Endodermal cell (in vitro differentiated cells): Measurements from ENCODE around the gene SLC46A3. TPM values are rescaled to one million over a fixed set of nuclear protein-coding genes. Genes with fewer than 3 reads are reported as not detected.

Experiments
- DNase-seq: peaks from one replicate; pipeline ENCODE4 v3.0.0-alpha.2; 2017
- H3K27ac ChIP-seq: 2 replicates; pipeline ENCODE4 v1.5.1; 2013; ENCODE audit warnings: mild to moderate bottlenecking, low read depth, low read length, moderate library complexity
- H3K27me3 ChIP-seq: 2 replicates; pipeline ENCODE4 v1.6.1; 2013; ENCODE audit warnings: mild to moderate bottlenecking, low read length, moderate library complexity; ENCODE audit not compliant: insufficient read depth, control insufficient read depth, poor library complexity, severe bottlenecking
- H3K36me3 ChIP-seq: 2 replicates; pipeline ENCODE4 v1.7.0; 2013; ENCODE audit warnings: mild to moderate bottlenecking, low read length, moderate library complexity; ENCODE audit not compliant: control insufficient read depth, insufficient read depth
- H3K4me1 ChIP-seq: one replicate; pipeline ENCODE4 v1.7.0; 2013; ENCODE audit warnings: low read length; ENCODE audit not compliant: control insufficient read depth, insufficient read depth
- H3K4me3 ChIP-seq: 2 replicates; pipeline ENCODE4 v1.5.1; 2013; ENCODE audit warnings: mild to moderate bottlenecking, low read length, moderate library complexity
- H3K9ac ChIP-seq: 2 replicates; pipeline ENCODE4 v1.6.1; 2013; ENCODE audit warnings: mild to moderate bottlenecking, low read length, moderate library complexity; ENCODE audit not compliant: poor library complexity, severe bottlenecking; ENCODE audit errors: extremely low read depth
- H3K9me3 ChIP-seq: 2 replicates; pipeline ENCODE4 v1.6.1; 2013; ENCODE audit warnings: mild to moderate bottlenecking, low read length, moderate library complexity; ENCODE audit not compliant: control insufficient read depth
- H3K27ac Mint-ChIP-seq: 2 replicates; pipeline ENCODE4 v1.8.0; 2020; ENCODE audit warnings: mixed read lengths
- H3K27me3 Mint-ChIP-seq: 2 replicates; pipeline ENCODE4 v1.8.0; 2021; ENCODE audit warnings: mild to moderate bottlenecking, mixed read lengths; ENCODE audit not compliant: insufficient read depth
- H3K36me3 Mint-ChIP-seq: 2 replicates; pipeline ENCODE4 v1.8.0; 2020; ENCODE audit warnings: low read depth, mixed read lengths
- H3K4me1 Mint-ChIP-seq: 2 replicates; pipeline ENCODE4 v1.8.0; 2020; ENCODE audit warnings: mixed read lengths
- H3K4me3 Mint-ChIP-seq: 2 replicates; pipeline ENCODE4 v1.8.0; 2020; ENCODE audit warnings: mild to moderate bottlenecking, moderate library complexity, mixed read lengths
- H3K9me3 Mint-ChIP-seq: 2 replicates; pipeline ENCODE4 v1.8.0; 2020; ENCODE audit warnings: mild to moderate bottlenecking, mixed read lengths
- CTCF ChIP-seq: fragments of 200-600 bp; sonication (generic); conservative IDR thresholded peaks from 2 replicates; pipeline ENCODE4 v1.5.0; 2021; ENCODE audit warnings: antibody characterized with exemption, mild to moderate bottlenecking
- WGBS, 2 experiments: methylation state at CpG; one replicate each; pipeline versions ENCODE4 v1.1.5 to v1.1.7; 2013; ENCODE audit warnings: missing lambda C conversion rate in 2 of 2, mixed read lengths in 1 of 2; ENCODE audit not compliant: insufficient coverage in 1 of 2, insufficient read length in 1 of 2; 5-methylcytosine and 5-hydroxymethylcytosine counted together
- total RNA-seq, 2 donors: library from RNA; stranded (reverse); fragmentation: NEBNext Ultra II Directional in 1 of 2; extraction: Animal tissue kit (Norgen Biotek cat#: 25700) in 1 of 2; gene quantifications; 2 replicates in 1 of 2; 3 replicates in 1 of 2; pipeline ENCODE4 v1.2.1, GENCODE V29; 2021

The SLC46A3 gene
- total RNA-seq, 2 donors from 2014 or later, result 1.8 to 2.9 TPM

GRCh38 chr13:28685892-28686291, 32.9 kb downstream of the SLC46A3 start:
- DNase-seq, result no peak
- no peak overlapping the region for H3K27ac Mint-ChIP-seq
- H3K36me3 ChIP-seq, result peaks cover under 1% of the 10 kb centered on the region
- H3K4me1 Mint-ChIP-seq, result peaks cover 15% of the 10 kb centered on the region
- no peak overlapping the region for H3K4me3 Mint-ChIP-seq
- no peaks in the 10 kb centered on the region for H3K27me3 Mint-ChIP-seq
- 73% methylated on average over 3 of the region's 3 CpGs; no CpG with 5 or more reads in 1 of the 2 experiments for WGBS, 2 experiments
- H3K36me3 Mint-ChIP-seq, result peaks cover 3% of the 10 kb centered on the region
- TF ChIP-seq CTCF, result no peak
- H3K27me3 ChIP-seq, result no peaks in the 10 kb centered on the region
- H3K9me3 Mint-ChIP-seq, result peaks cover 35% of the 10 kb centered on the region
- H3K4me1 ChIP-seq, result no peaks in the 10 kb centered on the region
- H3K9ac ChIP-seq, result no peak overlapping the region
- H3K4me3 ChIP-seq, result peak overlapping the region; percentile 50
- no peak overlapping the region for H3K27ac ChIP-seq
- peaks cover 27% of the 10 kb centered on the region for H3K9me3 ChIP-seq

- Mint-ChIP-seq H3K9me3 (peaks cover 35% of the 10 kb centered on the region), H3K27ac (no peak overlapping the region), H3K4me3 (no peak overlapping the region), H3K4me1 (peaks cover 15% of the 10 kb centered on the region), H3K27me3 (no peaks in the 10 kb centered on the region), H3K36me3 (peaks cover 3% of the 10 kb centered on the region)
- Histone ChIP-seq H3K36me3 (peaks cover 7% of the 10 kb centered on the region), H3K4me3 (no peak overlapping the region), H3K27me3 (no peaks in the 10 kb centered on the region), H3K4me1 (no peaks in the 10 kb centered on the region), H3K9me3 (peaks cover 27% of the 10 kb centered on the region), H3K27ac (no peak overlapping the region), H3K9ac (no peak overlapping the region)
- DNase-seq, result no peak
- 89 to 91% methylated on average over 9 to 12 of the region's 12 CpGs for WGBS, 2 experiments
- no peak for TF ChIP-seq CTCF
These were observed 33.7 kb downstream of the SLC46A3 start for GRCh38 chr13:28685114-28685513.

- H3K9me3 Mint-ChIP-seq, result peaks cover 29% of the 10 kb centered on the region
- H3K4me1 ChIP-seq, result no peaks in the 10 kb centered on the region
- H3K27ac ChIP-seq, result no peak overlapping the region
- H3K9ac ChIP-seq, result no peak overlapping the region
- TF ChIP-seq CTCF, result no peak
- H3K36me3 Mint-ChIP-seq, result peaks cover 4% of the 10 kb centered on the region
- peaks cover 11% of the 10 kb centered on the region for H3K4me1 Mint-ChIP-seq
- DNase-seq, result peak; percentile 97
- H3K27ac Mint-ChIP-seq, result no peak overlapping the region
- peaks cover 15% of the 10 kb centered on the region for H3K36me3 ChIP-seq
- H3K4me3 ChIP-seq, result no peak overlapping the region
- no peak overlapping the region for H3K4me3 Mint-ChIP-seq
- no peaks in the 10 kb centered on the region for H3K27me3 ChIP-seq
- WGBS, 2 experiments, result 44 to 59% methylated on average over 3 to 7 of the region's 7 CpGs
- H3K9me3 ChIP-seq, result peaks cover 27% of the 10 kb centered on the region
- H3K27me3 Mint-ChIP-seq, result no peaks in the 10 kb centered on the region
These were observed 34.5 kb downstream of the SLC46A3 start for GRCh38 chr13:28684257-28684656.
